SHP77 (cell line): ENCODE data around the gene ADD1.
"Not testable (repeated sequence)": the region's sequence is repeated elsewhere in the genome, so short reads cannot be mapped to it uniquely, and the experiment has no call there.

ENCODE experiments used
- DNase-seq, 2 experiments: peaks; one replicate each; lab custom pipeline; 2025; lab: John Stamatoyannopoulos, UW

ADD1 gene

DNA sequence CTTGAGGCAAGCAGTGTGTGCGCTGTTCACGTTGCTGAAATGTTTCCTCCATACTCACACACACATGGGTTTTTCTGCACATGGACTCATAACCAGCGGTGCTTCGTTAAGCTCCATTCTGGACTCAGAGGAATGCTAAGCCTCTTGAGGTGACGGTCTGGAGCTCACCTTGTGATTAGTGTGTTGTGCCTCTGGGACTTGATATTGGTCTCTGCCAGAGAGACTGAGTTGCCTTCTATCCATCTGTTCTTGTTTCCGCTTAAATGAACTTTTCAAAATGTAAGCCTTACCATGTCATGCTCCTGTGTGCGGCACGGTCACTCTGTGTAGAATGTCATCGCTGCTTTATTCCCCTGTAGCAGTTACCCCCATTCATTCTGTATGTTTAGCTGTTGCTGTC lies 42.5 kb downstream of the ADD1 start:
- DNase-seq, result no peak

DNA sequence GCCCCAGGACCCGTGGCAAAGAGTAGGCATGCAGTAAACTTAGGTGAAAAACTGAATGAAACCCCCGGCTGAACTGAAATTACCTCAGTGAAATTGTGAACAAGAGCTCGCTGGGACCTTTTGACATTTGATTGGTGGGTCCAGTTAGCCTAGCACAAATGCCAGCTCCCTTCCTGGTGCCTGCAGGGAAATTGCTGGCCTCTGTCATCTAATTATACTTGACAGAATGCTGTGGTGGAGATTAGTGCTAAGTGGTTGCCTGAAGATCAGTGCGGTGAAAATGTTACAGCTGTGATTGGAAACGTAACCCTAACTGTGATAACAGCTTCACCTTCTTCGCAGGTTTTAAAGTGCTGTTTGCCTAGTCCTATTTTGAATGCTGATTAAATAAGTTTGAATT lies 43.0 kb downstream of the ADD1 start:
- DNase-seq, result no peak

DNA sequence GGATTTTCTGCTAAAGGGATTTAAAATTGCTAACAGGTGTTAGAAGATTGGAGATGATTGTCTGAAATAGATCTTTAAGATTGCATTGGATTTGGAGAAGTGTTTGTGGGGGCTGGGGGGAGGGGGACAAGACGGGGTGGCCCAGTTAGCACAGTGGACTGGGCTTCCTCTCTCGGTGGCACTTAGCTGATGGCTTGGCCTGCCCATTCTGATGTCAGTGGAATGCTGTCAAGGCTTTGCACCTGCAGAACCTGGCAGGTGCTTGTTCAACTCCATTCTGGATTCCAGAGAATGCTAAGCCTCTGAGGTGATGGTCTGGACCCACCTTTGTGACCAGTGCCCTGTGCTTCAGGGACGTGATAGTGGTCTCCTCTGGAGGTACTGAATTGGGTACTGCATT lies 43.7 kb downstream of the ADD1 start:
- no peak for DNase-seq

DNA sequence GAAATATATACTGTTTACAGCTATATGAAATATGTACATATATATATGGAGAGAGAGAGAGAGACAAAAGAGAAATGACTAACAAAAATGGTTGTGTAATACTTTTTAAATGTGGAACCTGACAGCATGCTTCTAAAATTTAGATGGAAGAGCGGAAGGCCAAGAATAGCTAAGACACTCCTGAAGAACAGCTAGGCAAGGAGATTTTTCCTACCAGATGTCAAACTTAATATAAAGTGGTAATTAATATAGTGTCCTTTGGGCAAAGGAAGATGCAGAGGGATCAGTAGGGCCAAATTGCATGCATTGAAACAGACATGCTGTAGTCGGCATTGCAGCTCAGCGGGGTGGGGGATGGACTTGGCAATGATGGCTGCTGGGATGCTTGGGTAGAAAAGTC lies 45.2 kb downstream of the ADD1 start:
- no peak for DNase-seq

DNA sequence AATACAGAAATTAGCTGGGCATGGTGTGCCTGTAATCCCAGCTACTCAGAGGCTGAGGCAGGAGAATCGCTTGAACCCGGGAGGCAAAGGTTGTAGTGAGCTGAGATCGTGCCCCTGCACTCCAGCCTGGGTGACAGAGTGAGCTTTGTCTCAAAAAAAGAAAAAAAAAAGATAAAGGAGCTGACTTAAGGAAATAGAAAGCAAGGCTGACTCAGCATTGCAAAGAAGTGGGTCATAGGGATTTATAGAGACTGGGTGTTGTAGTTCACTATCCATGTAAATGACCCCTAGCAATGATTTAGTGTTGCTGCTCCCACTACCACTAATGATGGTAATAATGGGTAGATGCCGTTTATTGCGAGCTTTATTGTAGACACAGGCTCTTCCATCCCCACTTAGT lies 47.6 kb downstream of the ADD1 start:
- DNase-seq, result no peak

DNA sequence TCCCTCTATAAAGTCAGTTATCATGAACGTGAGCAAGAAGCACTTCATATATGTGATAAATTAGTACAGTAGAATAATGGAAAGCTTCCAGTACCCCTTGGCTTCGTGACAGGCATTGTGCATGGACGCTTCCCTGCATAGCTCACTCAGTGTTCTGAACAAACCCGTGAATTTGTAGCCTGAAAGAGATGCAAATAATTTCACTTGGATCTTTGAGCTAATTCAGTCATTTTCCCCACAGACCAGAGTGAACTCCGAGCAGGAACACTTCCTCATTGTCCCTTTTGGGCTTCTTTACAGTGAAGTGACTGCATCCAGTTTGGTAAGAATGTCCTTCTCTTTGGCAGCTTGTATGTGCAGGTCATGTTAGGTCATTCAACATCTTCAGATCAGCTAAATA lies 50.1 kb downstream of the ADD1 start:
- DNase-seq, result no peak

DNA sequence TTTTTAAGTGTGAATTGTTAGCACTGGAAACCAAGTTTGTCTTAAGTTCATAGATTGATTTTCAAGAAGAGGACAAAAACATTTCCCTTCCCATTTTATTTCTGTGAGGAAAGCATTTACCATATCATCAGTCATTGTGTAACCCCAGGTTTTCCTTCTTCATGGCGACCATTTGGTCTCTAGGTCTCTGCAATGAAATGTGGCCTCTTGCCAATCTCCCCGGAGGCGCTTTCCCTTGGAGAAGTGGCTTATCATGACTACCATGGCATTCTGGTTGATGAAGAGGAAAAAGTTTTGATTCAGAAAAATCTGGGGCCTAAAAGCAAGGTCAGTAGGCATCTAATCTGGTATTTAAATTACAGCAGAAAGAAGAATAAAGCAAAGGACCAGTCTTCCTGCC lies 54.4 kb downstream of the ADD1 start:
- no peak for DNase-seq

DNA sequence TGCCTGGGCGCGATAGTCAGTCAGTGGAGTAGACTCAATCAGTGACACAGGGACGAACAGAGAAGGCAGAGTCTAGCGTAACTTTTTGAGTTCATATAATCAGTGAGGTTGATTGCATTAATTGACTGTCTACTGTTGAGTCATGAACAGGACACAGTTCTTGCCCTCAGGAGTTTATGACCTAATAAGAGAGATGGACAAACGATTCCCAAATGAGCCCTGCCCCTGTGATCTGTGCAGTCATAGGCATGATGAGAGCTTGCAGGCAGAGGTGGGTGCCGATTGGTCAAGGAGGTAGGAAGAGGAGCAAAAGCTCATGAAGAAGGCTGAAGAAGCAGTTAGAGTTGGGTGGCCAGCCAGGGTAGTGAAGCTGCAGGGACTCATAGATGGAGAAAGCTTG lies 57.1 kb downstream of the ADD1 start:
- DNase-seq, result no peak

DNA sequence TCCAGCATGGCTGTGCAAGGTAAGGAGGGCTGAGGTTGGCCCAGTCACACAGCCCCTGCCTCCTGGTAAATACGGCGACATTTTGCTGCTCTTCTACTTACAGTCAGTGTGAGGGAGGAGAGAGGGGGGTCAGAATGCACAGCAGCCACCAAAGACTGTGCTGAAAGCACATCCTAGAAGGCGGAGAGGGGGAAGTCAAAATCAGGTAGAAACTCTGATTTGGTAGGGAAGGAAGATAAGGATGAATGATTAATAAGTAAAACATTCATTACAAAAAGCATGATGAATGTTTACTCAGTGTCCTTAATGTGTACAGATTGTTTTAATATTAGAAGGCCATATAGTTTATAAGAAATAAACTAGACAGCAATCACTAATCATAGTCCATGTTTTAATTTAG lies 57.5 kb downstream of the ADD1 start:
- no peak for DNase-seq

DNA sequence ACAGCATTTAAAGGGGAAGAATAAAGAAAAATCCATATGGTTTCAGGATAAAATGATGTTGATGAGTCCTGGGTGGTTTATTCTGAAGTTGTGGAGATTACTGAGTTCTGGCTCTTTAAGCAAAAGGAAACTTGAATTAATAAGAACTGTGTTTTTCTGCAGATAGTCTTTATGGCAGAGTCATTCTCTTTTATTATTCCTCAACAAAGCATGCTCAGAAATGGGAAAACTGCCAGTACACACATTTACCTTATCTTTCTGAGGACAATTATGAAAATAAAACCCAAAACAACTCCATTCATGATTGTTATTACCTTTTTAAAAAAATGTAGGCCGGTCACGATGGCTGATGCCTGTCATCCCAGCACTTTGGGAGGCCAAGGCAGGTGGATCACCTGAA lies 58.5 kb downstream of the ADD1 start:
- no peak for DNase-seq

DNA sequence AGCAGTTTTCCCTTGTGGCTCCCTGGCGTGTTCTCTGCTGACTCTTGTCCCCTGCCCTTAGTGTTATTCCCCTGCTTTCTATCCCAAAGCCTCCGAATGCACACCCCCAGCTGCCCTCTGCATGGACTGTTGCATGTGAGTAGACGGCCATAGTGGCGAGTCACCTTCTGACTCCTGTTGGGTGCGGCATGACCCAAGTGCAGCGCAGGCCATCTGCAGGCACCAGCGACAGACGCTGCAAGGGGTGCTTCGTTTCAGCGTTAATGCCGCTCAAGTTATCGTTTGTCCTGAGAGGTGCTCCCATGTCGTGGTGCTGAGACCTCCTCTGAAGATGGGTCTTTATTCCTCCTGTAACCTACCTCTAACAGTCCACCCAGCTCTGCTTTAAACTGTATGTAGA lies 61.9 kb downstream of the ADD1 start:
- no peak for DNase-seq

DNA sequence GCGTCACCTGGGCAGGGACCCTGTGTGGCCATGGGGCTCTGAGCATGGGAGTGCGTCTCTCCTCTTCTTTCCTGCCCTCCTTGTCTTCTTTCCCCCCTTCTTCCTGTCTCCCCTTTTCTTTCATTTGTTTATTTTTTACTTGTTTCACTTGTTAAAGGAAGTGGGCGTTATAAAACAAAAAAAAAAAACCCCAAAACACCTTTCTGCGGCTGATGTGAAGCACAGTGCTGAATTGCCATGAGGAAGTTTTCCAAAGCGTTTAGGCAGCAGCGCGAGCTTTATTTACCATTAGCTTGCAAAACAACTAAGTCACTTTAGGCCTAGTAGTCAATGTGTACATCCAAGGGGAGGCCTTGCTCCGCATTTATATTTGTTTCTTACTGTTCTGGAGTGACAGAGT lies 62.6 kb downstream of the ADD1 start:
- no peak for DNase-seq

DNA sequence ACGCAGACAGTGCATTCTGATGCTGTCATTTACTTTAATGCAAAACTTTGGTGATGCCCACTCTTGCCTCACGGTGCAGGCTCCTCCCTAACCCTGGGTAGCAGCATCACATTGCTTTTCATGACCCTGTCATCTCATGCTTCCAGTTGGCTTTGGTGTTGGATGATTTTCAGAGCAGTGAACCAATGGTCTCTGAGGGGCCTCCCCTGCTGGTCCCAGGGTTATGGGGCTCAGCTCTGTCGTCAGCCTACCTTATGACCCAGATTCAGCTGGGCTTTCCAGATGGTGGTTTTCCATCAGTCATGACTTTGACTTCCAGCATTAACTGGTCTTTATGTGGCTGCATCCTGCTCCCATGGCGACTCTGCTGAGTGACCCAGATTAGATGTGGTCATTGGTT lies 63.6 kb downstream of the ADD1 start:
- no peak for DNase-seq

DNA sequence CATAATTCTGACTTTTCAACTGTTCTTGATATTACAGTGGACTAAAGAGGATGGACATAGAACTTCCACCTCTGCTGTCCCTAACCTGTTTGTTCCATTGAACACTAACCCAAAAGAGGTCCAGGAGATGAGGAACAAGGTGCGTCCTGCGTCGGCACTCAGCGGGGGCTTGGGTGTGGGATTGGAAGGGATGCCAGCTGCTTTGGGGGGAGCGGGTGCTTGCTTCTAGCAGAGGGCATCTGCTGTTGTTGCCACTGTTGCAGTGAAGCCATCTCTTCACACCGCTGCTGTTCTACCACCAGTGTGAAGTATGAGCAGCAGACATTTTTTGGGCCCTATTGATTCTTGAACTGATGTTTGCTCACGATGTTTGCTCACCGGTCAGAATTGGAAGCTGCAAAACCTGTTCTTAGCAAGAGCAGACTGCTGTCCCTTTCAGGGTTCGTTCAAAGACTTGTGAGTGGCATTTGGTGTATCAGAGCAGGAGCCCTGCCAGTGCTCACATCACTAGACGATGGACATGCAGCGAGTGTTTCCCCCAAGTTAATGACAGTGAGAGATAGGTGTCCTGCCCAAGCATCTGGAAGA lies 64.2 kb downstream of the ADD1 start:
- no peak for DNase-seq

DNA sequence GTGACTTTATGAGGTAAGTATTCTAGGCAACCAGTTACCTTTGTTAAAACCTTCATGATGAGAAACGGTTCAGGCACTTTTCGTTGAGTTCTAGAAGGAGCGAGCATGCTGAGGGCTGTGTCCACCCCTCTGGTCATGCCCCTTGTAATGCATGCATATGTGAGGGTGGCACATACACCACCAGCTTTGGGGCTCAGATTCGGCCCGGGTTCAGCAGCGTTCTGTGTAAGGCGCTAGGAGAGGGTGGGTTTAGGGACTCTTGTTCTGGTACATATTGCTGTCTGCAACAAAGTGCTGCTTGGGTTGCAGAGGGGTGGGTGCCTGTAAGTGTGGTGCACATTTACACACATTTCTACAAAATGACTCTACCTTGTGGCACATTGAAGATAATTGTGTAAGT lies 65.0 kb downstream of the ADD1 start:
- no peak for DNase-seq

DNA sequence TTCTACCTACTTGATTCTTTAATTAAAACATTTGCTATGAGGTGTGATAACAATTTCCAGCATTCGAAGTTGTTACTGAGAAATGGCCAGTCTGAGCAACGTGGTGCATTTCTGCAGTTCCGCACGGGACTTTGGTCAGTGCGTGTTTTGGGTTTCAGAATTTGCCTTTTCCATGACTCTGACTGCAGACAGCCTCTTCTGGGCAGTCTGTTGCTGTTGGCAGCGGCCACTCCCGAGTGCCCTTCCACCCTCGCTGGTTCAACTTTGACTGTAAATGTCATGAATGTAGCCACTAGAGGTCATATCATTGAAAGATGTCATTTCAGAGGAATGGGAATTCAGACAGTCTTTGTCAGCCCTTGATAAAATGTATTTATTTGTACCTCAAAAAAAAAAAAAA lies 65.9 kb downstream of the ADD1 start:
- no peak for DNase-seq

DNA sequence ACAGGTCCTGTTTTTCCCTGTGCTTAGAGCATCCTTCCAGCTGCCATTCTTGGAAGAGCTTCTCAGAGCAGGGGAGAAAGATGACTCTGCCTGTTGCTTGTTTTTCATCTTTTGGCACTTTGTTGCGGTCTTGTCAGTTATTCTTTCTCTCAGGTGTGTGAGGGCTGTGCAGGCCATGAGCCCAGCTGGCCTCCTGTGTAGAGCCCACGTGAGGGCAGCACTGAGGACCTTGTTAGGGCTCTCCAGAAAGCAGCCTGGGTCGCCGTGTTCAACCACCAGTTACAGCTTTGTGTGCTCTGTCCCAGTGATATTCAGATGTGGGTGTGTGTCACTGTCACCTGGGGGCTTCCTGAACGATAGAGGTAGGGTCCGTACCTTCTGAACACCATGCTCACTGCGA lies 66.8 kb downstream of the ADD1 start:
- DNase-seq, result no peak

DNA sequence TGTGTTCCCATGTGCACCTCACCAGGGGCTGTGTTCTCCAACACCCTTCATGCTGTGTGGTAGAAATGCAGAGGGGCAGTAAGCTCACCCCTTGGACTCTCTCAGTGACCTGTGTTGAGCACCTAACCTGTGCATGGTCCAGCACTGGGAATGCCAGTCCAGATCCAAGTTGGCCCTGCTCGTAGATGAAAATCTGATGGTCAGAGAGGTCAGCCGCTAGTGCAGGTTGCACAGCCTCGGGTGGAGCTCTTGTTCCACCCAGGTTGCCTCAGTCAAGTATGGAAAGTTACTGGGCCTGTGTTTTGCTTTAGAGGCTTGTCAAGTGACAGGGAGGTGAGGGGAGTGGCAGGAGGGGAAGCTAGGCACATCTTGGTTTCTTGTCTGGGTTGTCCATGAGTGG lies 68.2 kb downstream of the ADD1 start:
- no peak for DNase-seq

DNA sequence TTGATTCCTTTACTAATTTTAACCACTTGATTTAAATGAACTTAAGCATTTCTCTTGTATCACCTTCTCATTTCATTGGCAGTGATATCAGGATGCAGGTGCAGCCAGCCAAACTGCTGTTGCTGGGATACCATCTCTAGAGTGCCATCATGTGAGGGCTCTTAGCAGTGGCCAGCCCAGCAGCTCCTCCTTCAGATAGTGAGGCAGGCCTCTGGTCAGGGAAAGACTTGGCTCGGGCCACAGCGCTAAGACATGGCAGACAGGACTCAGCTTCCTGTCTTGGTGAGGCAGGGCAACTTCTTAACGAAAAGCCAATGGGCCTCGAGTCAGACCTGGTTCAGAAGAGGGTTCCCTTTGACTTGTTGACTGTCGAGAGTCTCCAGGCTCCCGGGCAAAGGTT lies 69.5 kb downstream of the ADD1 start:
- no peak for DNase-seq

DNA sequence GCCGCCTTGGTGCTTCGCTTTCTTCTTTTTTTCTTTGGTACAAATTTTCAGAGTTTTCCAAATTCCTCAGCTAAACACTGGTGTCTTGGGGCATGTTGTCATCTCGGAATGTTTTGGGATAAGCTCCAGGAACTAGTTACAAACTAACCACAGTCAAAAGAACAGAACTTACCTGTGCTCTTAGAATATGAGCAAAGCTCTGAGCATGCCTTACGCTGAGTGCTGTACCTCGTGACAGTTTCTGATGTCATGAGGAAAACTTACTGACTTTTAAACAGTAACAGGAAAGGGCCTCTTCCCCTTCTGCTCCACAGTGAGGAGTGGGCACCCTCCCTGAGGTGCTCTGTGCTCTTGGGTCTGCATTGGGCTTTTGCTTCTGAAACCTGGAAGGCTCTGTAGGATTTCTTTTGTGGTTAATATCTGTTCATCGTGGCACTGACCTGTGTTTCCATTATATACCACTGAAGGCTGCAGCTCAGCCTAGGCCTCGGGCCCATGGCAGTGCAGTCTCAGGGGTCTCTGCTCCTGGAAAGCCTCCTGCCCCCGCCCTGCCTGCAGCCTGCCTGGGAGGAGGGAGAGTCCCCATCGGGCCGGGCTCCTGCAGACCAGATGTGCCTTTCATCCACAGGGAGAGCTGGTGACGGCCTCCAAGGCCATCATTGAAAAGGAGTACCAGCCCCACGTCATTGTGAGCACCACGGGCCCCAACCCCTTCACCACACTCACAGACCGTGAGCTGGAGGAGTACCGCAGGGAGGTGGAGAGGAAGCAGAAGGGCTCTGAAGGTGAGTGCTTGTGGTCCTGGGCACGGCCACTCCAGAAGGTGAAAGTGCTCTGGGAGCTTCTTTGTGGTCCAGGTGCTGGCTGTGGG lies 70.8 kb downstream of the ADD1 start:
- DNase-seq, result no peak

DNA sequence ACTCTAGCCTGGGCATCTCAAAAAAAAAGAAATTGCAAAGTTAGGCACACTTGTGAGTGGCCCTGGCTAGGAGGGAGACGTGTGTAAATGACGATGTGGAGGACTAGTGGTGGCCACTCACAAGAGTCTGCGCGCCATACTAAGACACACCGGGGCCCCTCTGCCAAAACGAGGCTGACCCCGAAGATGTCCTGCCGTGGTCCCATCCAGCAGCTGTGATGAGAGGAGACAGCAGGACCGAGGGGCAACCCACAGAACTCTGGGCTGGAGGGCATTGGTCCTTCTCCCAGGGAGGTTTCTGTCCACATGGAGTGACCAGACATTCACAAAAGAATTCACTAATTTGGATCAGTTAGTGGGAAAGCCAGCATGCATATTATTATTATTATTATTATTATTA lies 72.1 kb downstream of the ADD1 start:
- no peak for DNase-seq

DNA sequence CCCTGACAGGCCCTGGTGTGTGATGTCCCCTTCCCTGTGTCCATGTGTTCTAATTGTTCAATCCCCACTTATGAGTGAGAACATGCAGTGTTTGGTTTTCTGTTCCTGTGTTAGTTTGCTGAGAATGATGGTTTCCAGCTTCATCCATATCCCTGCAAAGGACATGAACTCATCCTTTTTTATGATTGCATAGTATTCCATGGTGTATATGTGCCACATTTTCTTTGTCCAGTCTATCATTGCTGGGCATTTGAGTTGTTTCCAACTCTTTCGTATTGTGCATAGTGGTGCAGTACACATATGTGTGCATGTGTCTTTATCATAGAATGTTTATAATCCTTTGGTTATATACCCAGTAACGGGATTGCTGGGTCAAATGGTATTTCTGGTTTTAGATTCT lies 73.1 kb downstream of the ADD1 start:
- DNase-seq, result not testable (repeated sequence)

DNA sequence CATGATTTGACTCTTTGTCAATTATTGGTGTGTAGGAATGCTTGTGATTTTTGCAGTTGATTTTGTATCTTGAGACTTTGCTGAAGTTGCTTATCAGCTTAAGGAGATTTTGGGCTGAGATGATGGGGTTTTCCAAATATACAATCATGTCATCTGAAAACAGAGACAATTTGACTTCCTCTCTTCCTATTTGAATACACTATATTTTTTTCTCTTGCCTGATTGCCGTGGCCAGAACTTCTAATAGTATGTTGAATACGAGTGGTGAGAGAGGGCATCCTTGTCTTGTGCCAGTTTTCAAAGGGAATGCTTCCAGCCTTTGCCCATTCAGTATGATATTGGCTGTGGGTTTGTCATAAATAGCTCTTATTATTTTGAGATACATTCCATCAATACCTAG lies 74.7 kb downstream of the ADD1 start:
- not testable (repeated sequence) for DNase-seq

DNA sequence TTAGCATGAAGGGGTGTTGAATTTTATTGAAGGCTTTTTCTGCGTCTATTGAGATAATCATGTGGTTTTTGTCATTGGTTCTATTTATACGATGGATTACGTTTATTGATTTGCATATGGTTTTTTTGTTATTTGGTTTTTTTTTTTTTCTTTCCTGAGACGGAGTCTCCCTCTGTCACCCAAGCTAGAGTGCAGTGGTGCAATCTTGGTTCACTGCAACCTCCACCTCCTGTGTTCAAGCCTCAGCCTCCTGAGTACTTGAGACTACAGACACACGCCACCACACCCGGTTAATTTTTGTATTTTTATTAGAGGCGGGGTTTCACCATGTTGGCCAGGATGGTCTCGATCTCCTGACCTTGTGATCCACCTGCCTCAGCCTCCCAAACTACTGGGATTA lies 75.1 kb downstream of the ADD1 start:
- DNase-seq, result not testable (repeated sequence)
